Transverse colon (tissue), 4 donors: ENCODE data around the gene WWP2.

ENCODE experiments used
- CTCF ChIP-seq, 5 experiments: fragments of 200-600 bp in 3 of 5; fragments of 450-650 bp in 2 of 5; sonication (generic) in 3 of 5; IDR thresholded peaks; 1 replicate in 2 of 5; 2 replicates in 3 of 5; pipeline ENCODE4 v1.5.1; 2016 to 2017; ENCODE audit warnings: antibody characterized with exemption in 5 of 5, inconsistent platforms in 3 of 5, mild to moderate bottlenecking in 2 of 5, moderate library complexity in 1 of 5
- POLR2A ChIP-seq: fragments of 450-650 bp; IDR thresholded peaks from one replicate; pipeline ENCODE4 v1.6.1; 2016; ENCODE audit warnings: antibody characterized with exemption, mild to moderate bottlenecking, moderate library complexity
- POLR2AphosphoS5 ChIP-seq, 3 donors: sonication (generic); formaldehyde crosslinking; IDR thresholded peaks; one replicate each; pipeline ENCODE4 v1.6.1; 2016; ENCODE audit warnings: antibody characterized with exemption in 3 of 3

- TF ChIP-seq POLR2A, result no peak
- no peak for TF ChIP-seq CTCF (IDR thresholded peaks at IDR 0.05)
- TF ChIP-seq POLR2AphosphoS5 (IDR thresholded peaks at IDR 0.05), result no peak
Measured at GRCh38 chr16:69769404-69769803, 7.3 kb downstream of the WWP2 start.
